ENCODE data around the gene FURIN. TPM values are rescaled to one million over a fixed set of nuclear protein-coding genes. Genes with fewer than 3 reads are reported as not detected.

FURIN gene
- total and polyA plus RNA-seq, 9 of the 15 experiments (the other 6 are each of a cell fraction or from before 2014, with no cell fraction given), result 0.92 to 99.9 (median 34.8) TPM

DNA sequence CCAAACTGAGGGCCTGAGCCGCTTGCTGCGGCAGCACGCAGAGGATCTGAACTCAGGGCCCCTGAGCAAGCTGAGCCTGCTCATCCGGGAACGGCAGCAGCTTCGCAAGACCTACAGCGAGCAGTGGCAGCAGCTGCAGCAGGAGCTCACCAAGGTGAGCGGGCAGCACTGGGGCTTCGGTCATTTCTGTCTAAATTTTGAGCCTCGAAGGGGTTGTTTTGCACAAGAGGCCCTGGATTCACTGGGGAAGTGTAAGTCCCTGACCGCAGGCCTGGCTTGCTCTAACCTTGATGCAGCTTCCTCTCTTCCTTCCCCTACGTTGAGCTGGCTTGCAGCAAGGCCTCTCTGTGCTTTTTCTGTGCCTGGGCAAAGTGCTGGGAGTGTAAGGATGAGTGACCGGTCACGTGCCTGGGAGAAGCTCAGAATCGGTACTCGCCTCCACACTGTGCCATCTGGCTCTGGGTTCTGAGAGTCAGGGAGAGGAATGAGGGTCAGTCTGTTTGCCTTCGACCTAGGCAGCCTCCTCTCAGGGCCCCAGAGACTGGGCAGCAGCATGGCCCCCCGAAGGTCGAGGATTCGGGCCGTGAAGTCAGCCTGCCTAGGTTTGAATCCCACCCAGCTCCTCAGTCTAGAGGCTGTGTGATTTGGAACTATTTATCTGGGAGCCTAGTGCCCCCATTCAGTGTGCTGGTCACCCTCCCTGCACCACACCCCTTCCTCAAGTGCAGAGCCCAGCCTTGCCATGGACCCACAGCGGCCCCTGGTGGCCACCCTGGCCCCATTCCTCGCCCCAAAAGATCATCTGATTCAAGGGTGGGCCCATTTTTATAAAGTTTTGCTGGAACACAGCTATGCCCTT is 17.3 kb downstream of the FURIN start (continued):
- TF ChIP-seq THRB (CRISPR knock-in tag; conservative IDR thresholded peaks at IDR 0.05), result no peak
- peak; percentile 56; the same call in 1 of the 2 replicates for TF ChIP-seq MECOM (CRISPR knock-in tag; IDR thresholded peaks at IDR 0.05)
- TF ChIP-seq ILF3 (IDR thresholded peaks at IDR 0.05; ENCODE audit: borderline replicate concordance), result no peak
- TF ChIP-seq, protein P1, sequence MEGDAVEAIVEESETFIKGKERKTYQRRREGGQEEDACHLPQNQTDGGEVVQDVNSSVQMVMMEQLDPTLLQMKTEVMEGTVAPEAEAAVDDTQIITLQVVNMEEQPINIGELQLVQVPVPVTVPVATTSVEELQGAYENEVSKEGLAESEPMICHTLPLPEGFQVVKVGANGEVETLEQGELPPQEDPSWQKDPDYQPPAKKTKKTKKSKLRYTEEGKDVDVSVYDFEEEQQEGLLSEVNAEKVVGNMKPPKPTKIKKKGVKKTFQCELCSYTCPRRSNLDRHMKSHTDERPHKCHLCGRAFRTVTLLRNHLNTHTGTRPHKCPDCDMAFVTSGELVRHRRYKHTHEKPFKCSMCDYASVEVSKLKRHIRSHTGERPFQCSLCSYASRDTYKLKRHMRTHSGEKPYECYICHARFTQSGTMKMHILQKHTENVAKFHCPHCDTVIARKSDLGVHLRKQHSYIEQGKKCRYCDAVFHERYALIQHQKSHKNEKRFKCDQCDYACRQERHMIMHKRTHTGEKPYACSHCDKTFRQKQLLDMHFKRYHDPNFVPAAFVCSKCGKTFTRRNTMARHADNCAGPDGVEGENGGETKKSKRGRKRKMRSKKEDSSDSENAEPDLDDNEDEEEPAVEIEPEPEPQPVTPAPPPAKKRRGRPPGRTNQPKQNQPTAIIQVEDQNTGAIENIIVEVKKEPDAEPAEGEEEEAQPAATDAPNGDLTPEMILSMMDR (IDR thresholded peaks at IDR 0.05 in 2 of 3, conservative IDR thresholded peaks at IDR 0.05 in 1 of 3; ENCODE audit: insufficient read depth in 2 of 3, low read depth in 1 of 3, low read length in 3 of 3), result peak; percentile 94 to 99 (median 96)
- no peak for TF ChIP-seq ZNF584 (CRISPR knock-in tag; IDR thresholded peaks at IDR 0.05; ENCODE audit: low read depth)
- peak in 1 of 2 experiments; percentile 55; a peak in 1 of 4 replicates for TF ChIP-seq SRF (CRISPR knock-in tag; IDR thresholded peaks at IDR 0.05)
- peak; percentile 54; the same call in 1 of the 2 replicates for TF ChIP-seq ZNF263 (CRISPR knock-in tag; IDR thresholded peaks at IDR 0.05; ENCODE audit: borderline replicate concordance)
- no peak for TF ChIP-seq ELF4 (CRISPR knock-in tag; IDR thresholded peaks at IDR 0.05)
- 0 out of 4 replicates have a peak, but pooled peaks of 1 of the 2 experiments have one; percentile 30 for TF ChIP-seq SIN3A (IDR thresholded peaks at IDR 0.05; ENCODE audit: borderline replicate concordance in 2 of 2, control insufficient read depth in 1 of 2, low read depth in 2 of 2, low read length in 2 of 2)
- peak; percentile 52; the same call in 1 of the 2 replicates for TF ChIP-seq L3MBTL2 (IDR thresholded peaks at IDR 0.05)
- no peak for TF ChIP-seq HMGN3 (IDR thresholded peaks at IDR 0.05; ENCODE audit: borderline replicate concordance, extremely low read depth, insufficient read length, low read depth, low read length)
- TF ChIP-seq, protein P2, sequence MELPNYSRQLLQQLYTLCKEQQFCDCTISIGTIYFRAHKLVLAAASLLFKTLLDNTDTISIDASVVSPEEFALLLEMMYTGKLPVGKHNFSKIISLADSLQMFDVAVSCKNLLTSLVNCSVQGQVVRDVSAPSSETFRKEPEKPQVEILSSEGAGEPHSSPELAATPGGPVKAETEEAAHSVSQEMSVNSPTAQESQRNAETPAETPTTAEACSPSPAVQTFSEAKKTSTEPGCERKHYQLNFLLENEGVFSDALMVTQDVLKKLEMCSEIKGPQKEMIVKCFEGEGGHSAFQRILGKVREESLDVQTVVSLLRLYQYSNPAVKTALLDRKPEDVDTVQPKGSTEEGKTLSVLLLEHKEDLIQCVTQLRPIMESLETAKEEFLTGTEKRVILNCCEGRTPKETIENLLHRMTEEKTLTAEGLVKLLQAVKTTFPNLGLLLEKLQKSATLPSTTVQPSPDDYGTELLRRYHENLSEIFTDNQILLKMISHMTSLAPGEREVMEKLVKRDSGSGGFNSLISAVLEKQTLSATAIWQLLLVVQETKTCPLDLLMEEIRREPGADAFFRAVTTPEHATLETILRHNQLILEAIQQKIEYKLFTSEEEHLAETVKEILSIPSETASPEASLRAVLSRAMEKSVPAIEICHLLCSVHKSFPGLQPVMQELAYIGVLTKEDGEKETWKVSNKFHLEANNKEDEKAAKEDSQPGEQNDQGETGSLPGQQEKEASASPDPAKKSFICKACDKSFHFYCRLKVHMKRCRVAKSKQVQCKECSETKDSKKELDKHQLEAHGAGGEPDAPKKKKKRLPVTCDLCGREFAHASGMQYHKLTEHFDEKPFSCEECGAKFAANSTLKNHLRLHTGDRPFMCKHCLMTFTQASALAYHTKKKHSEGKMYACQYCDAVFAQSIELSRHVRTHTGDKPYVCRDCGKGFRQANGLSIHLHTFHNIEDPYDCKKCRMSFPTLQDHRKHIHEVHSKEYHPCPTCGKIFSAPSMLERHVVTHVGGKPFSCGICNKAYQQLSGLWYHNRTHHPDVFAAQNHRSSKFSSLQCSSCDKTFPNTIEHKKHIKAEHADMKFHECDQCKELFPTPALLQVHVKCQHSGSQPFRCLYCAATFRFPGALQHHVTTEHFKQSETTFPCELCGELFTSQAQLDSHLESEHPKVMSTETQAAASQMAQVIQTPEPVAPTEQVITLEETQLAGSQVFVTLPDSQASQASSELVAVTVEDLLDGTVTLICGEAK (IDR thresholded peaks at IDR 0.05), result peak; percentile 71
- TF ChIP-seq, protein P2 (CRISPR knock-in tag; IDR thresholded peaks at IDR 0.05), result no peak

Measured in K562 (cell line).